ENCODE data around the gene SLC17A1. TPM values are rescaled to one million over a fixed set of nuclear protein-coding genes. Genes with fewer than 3 reads are reported as not detected.

The SLC17A1 gene
- polyA plus RNA-seq, 1 donor (not counting 4 experiments of a cell fraction or from before 2014, with no cell fraction given) = not detected

- H2AFZ ChIP-seq (ENCODE audit: control insufficient read depth, low read length) = no peak overlapping the region
- dilution Hi-C loops (cut with MboI; ENCODE audit: extremely low pct_ligation_motif_present, low sequenced_read_pairs) = no loop called here
- no peaks in the 10 kb centered on the region for H3K79me2 ChIP-seq (ENCODE audit: control insufficient read depth, insufficient read depth, low read length)
- no peaks in the 10 kb centered on the region for H4K20me1 ChIP-seq (ENCODE audit: control insufficient read depth, extremely low read depth, insufficient read depth, low read length)
- no peaks in the 10 kb centered on the region for H3K36me3 ChIP-seq (ENCODE audit: control insufficient read depth in 2 of 2, extremely low read depth in 1 of 2, insufficient read depth in 2 of 2, low read length in 2 of 2)
- H3K9ac ChIP-seq (ENCODE audit: control insufficient read depth, extremely low read depth, insufficient read depth, low read length) = no peak overlapping the region
- H3K4me3 ChIP-seq (ENCODE audit: control insufficient read depth in 2 of 3, extremely low read depth in 1 of 3, insufficient read depth in 2 of 3, low read depth in 1 of 3, low read length in 3 of 3) = no peak overlapping the region
- FAIRE-seq (no peak), DNase-seq (ENCODE audit: low read depth, low spot score) (no peak)
- no peaks in the 10 kb centered on the region for H3K4me1 ChIP-seq (ENCODE audit: control insufficient read depth, extremely low read depth, insufficient read depth, low read length)
- no peaks in the 10 kb centered on the region for H3K9me3 ChIP-seq (ENCODE audit: control insufficient read depth, low read depth, low read length)
- TF ChIP-seq CTCF (optimal IDR thresholded peaks at IDR 0.05 in 1 of 3, IDR thresholded peaks at IDR 0.05 in 1 of 3, conservative IDR thresholded peaks at IDR 0.05 in 1 of 3; ENCODE audit: extremely low read depth in 1 of 3, insufficient read depth in 2 of 3, low read length in 3 of 3) = no peak
- no peak for TF ChIP-seq EZH2 (IDR thresholded peaks at IDR 0.05; ENCODE audit: low read length)
- H3K4me2 ChIP-seq (ENCODE audit: control insufficient read depth, extremely low read depth, insufficient read depth, low read depth, low read length) = no peak overlapping the region
- no peaks in the 10 kb centered on the region for H3K27me3 ChIP-seq (ENCODE audit: control insufficient read depth, extremely low read depth, insufficient read depth, low read length)
- H3K27ac ChIP-seq (ENCODE audit: control insufficient read depth, insufficient read depth, low read length) = no peak overlapping the region
- H3K9me1 ChIP-seq (ENCODE audit: control insufficient read depth, extremely low read depth, insufficient read depth, low read length) = no peaks in the 10 kb centered on the region
Observed at GRCh38 chr6:25743868-25744267, 88.0 kb downstream of the SLC17A1 start.

GRCh38 chr6:25735261-25735660, 96.6 kb downstream of the SLC17A1 start:
- Histone ChIP-seq H3K4me3 (ENCODE audit: control insufficient read depth in 2 of 3, extremely low read depth in 1 of 3, insufficient read depth in 2 of 3, low read depth in 1 of 3, low read length in 3 of 3) (no peak overlapping the region), H2AFZ (ENCODE audit: control insufficient read depth, low read length) (no peak overlapping the region), H3K36me3 (ENCODE audit: control insufficient read depth in 2 of 2, extremely low read depth in 1 of 2, insufficient read depth in 2 of 2, low read length in 2 of 2) (no peaks in the 10 kb centered on the region), H3K9ac (ENCODE audit: control insufficient read depth, extremely low read depth, insufficient read depth, low read length) (no peak overlapping the region), H3K27me3 (ENCODE audit: control insufficient read depth, extremely low read depth, insufficient read depth, low read length) (peaks cover 4% of the 10 kb centered on the region), H3K79me2 (ENCODE audit: control insufficient read depth, insufficient read depth, low read length) (no peaks in the 10 kb centered on the region), H3K4me1 (ENCODE audit: control insufficient read depth, extremely low read depth, insufficient read depth, low read length) (no peaks in the 10 kb centered on the region), H4K20me1 (ENCODE audit: control insufficient read depth, extremely low read depth, insufficient read depth, low read length) (no peaks in the 10 kb centered on the region), H3K9me1 (ENCODE audit: control insufficient read depth, extremely low read depth, insufficient read depth, low read length) (no peaks in the 10 kb centered on the region), H3K27ac (ENCODE audit: control insufficient read depth, insufficient read depth, low read length) (no peak overlapping the region), H3K4me2 (ENCODE audit: control insufficient read depth, extremely low read depth, insufficient read depth, low read depth, low read length) (no peak overlapping the region), H3K9me3 (ENCODE audit: control insufficient read depth, low read depth, low read length) (no peaks in the 10 kb centered on the region)
- no peak for DNase-seq (ENCODE audit: low read depth, low spot score)
- dilution Hi-C loops (cut with MboI; ENCODE audit: extremely low pct_ligation_motif_present, low sequenced_read_pairs) = no loop called here
- TF ChIP-seq EZH2 (IDR thresholded peaks at IDR 0.05; ENCODE audit: low read length) = no peak
- no peak for TF ChIP-seq CTCF (optimal IDR thresholded peaks at IDR 0.05 in 1 of 3, IDR thresholded peaks at IDR 0.05 in 1 of 3, conservative IDR thresholded peaks at IDR 0.05 in 1 of 3; ENCODE audit: extremely low read depth in 1 of 3, insufficient read depth in 2 of 3, low read length in 3 of 3)
- FAIRE-seq = peak; percentile 36

Other genes with a start within 250 kb of the SLC17A1 start
- gene SCGN, start 179.8 kb downstream of the SLC17A1 start, polyA plus RNA-seq = not detected in 3 replicates
- not detected in 3 replicates for gene SLC17A4, start 77.3 kb downstream of the SLC17A1 start, polyA plus RNA-seq
- gene SLC17A3, start 42.2 kb upstream of the SLC17A1 start, polyA plus RNA-seq = not detected in 3 replicates
- gene SLC17A2, start 98.6 kb upstream of the SLC17A1 start, polyA plus RNA-seq = not detected in 3 replicates
- 5.2 to 7.8 TPM (median 6.7 TPM) in 3 replicates for gene TRIM38, start 130.8 kb upstream of the SLC17A1 start, polyA plus RNA-seq

All from keratinocyte (primary cell).